Spleen (tissue), 11 donors: Measurements from ENCODE around the gene DNTT. TPM values are rescaled to one million over a fixed set of nuclear protein-coding genes. Genes with fewer than 3 reads are reported as not detected.

Source experiments
- DNase-seq: peaks from one replicate; pipeline ENCODE4 v3.0.0-alpha.2; 2020
- H3K27ac ChIP-seq, 8 donors: fragments of 200-600 bp; sonication (generic) in 7 of 8; 1 replicate in 4 of 8; 2 replicates in 4 of 8; pipeline versions ENCODE4 v1.5.0 to v1.8.0; 2016 to 2021; ENCODE audit warnings: inconsistent platforms in 4 of 8, mild to moderate bottlenecking in 4 of 8, moderate library complexity in 1 of 8
- H3K27me3 ChIP-seq, 7 donors: fragments of 200-600 bp; sonication (generic) in 6 of 7; replicated peaks in 1 of 7; 1 replicate in 4 of 7; 2 replicates in 3 of 7; pipeline versions ENCODE4 v1.5.0 to v1.8.0; 2016 to 2021; ENCODE audit warnings: inconsistent platforms in 3 of 7, mild to moderate bottlenecking in 1 of 7
- H3K36me3 ChIP-seq, 6 donors: fragments of 200-600 bp; sonication (generic) in 5 of 6; 1 replicate in 4 of 6; 2 replicates in 2 of 6; pipeline versions ENCODE4 v1.5.0 to v1.8.0; 2016 to 2021; ENCODE audit warnings: inconsistent platforms in 2 of 6
- H3K4me1 ChIP-seq, 6 donors: fragments of 200-600 bp; sonication (generic) in 5 of 6; 1 replicate in 3 of 6; 2 replicates in 3 of 6; pipeline versions ENCODE4 v1.5.0 to v1.8.0; 2016 to 2021; ENCODE audit warnings: inconsistent platforms in 3 of 6
- H3K4me3 ChIP-seq, 8 donors: fragments of 200-600 bp; sonication (generic) in 7 of 8; 1 replicate in 4 of 8; 2 replicates in 4 of 8; pipeline versions ENCODE4 v1.5.0 to v1.8.0; 2016 to 2021; ENCODE audit warnings: inconsistent platforms in 4 of 8, mild to moderate bottlenecking in 4 of 8, moderate library complexity in 2 of 8
- H3K9me3 ChIP-seq, 8 donors: fragments of 200-600 bp; sonication (generic) in 7 of 8; 1 replicate in 4 of 8; 2 replicates in 4 of 8; pipeline versions ENCODE4 v1.5.0 to v1.8.0; 2016 to 2021; ENCODE audit warnings: inconsistent platforms in 4 of 8
- CTCF ChIP-seq, 11 experiments: fragments of 200-600 bp in 7 of 11; fragments of 450-650 bp in 4 of 11; sonication (generic) in 4 of 11; IDR thresholded peaks in 8 of 11; conservative IDR thresholded peaks in 3 of 11; 1 replicate in 7 of 11; 2 replicates in 4 of 11; pipeline versions ENCODE4 v1.4.0 to v1.8.0; 2016 to 2021; ENCODE audit warnings: antibody characterized with exemption in 11 of 11, inconsistent platforms in 4 of 11, mild to moderate bottlenecking in 1 of 11
- POLR2A ChIP-seq, 3 donors: fragments of 450-650 bp; IDR thresholded peaks; one replicate each; pipeline ENCODE4 v1.5.1; 2017; ENCODE audit warnings: antibody characterized with exemption in 3 of 3, mild to moderate bottlenecking in 1 of 3
- POLR2AphosphoS5 ChIP-seq, 3 donors: sonication (generic); formaldehyde crosslinking; IDR thresholded peaks; one replicate each; pipeline ENCODE4 v1.5.1; 2017; ENCODE audit warnings: antibody characterized with exemption in 3 of 3
- WGBS, 5 donors: extraction: QIAGEN DNeasy Blood & Tissue Kit in 3 of 5; methylation state at CpG; one replicate each; pipeline versions ENCODE4 v1.1.5 to v1.1.7; 2013 to 2018; 5-methylcytosine and 5-hydroxymethylcytosine counted together
- intact Hi-C: fragments of 100-400 bp; cut with DNase I; formaldehyde crosslinking; loops from one replicate; pipeline ENCODE4 v1.15.0; 2023; ENCODE audit warnings: low total_unique reads
- polyA plus RNA-seq, 3 donors: library from polyadenylated mRNA; stranded (reverse); fragments of 200-250 nt; gene quantifications; one replicate each; pipeline ENCODE4 v1.2.1, GENCODE V29; 2013
- total RNA-seq, 7 donors: library from RNA; depleted of rRNA in 3 of 7; stranded (reverse); fragments of >200 nt in 3 of 7; fragmentation: NEBNext Ultra II Directional in 4 of 7; extraction: Animal tissue kit (Norgen Biotek cat#: 25700) in 4 of 7; gene quantifications; one replicate each; pipeline versions ENCODE4 v1.1.0 to v1.2.1, GENCODE V29; 2016 to 2021
- donor health status: healthy with polysubstance abuse.
- donor health status: DM: no; HTN: no; CAD: no; lungs with moderate emphysema.
- donor health status: DM: no; HTN: no; CAD: no.
- donor health status: Bipolar disorder and iron deficiency.
- donor health status: healthy.
- donor health status: DM: no; HTN: no; CAD: no.
- donor health status: DM: yes; HTN: yes; CAD: no.

Gene DNTT
- total and polyA plus RNA-seq, 10 donors, result 0.08 to 0.59 TPM; not detected in 8

- Histone ChIP-seq H3K9me3 (peaks cover 0 to 12% (median 10%) of the 10 kb centered on the region in 8 donors), H3K4me3 (no peak overlapping the region), H3K36me3 (no peaks in the 10 kb centered on the region), H3K27ac (no peak overlapping the region), H3K27me3 (no peaks in the 10 kb centered on the region), H3K4me1 (no peaks in the 10 kb centered on the region)
- DNase-seq, result no peak
- intact Hi-C loops, result no loop called here
- TF ChIP-seq CTCF (IDR thresholded peaks at IDR 0.05 in 8 of 11, conservative IDR thresholded peaks at IDR 0.05 in 3 of 11) (no peak), POLR2A (IDR thresholded peaks at IDR 0.05) (no peak), POLR2AphosphoS5 (IDR thresholded peaks at IDR 0.05) (no peak)
- 62 to 81% (median 76%) methylated on average over 5 of the region's 5 CpGs for WGBS, 5 donors
Measured at GRCh38 chr10:96341219-96342182, 37.3 kb downstream of the DNTT start.

GRCh38 chr10:96342402-96342801 is 38.2 kb downstream of the DNTT start:
- Histone ChIP-seq H3K27ac (no peak overlapping the region), H3K36me3 (no peaks in the 10 kb centered on the region), H3K27me3 (no peaks in the 10 kb centered on the region), H3K4me1 (no peaks in the 10 kb centered on the region), H3K9me3 (peaks cover 0 to 20% (median 12%) of the 10 kb centered on the region in 8 donors), H3K4me3 (no peak overlapping the region)
- WGBS, 5 donors, result 79 to 86% (median 82%) methylated on average over 4 of the region's 4 CpGs
- no peak for DNase-seq
- TF ChIP-seq POLR2AphosphoS5 (IDR thresholded peaks at IDR 0.05) (no peak), CTCF (IDR thresholded peaks at IDR 0.05 in 8 of 11, conservative IDR thresholded peaks at IDR 0.05 in 3 of 11) (no peak), POLR2A (IDR thresholded peaks at IDR 0.05) (no peak)
- intact Hi-C loops, result no loop called here

- no peaks in the 10 kb centered on the region for H3K4me1 ChIP-seq
- H3K36me3 ChIP-seq, result no peaks in the 10 kb centered on the region
- no peak for DNase-seq
- TF ChIP-seq POLR2A (IDR thresholded peaks at IDR 0.05) (no peak), POLR2AphosphoS5 (IDR thresholded peaks at IDR 0.05) (no peak), CTCF (IDR thresholded peaks at IDR 0.05 in 8 of 11, conservative IDR thresholded peaks at IDR 0.05 in 3 of 11) (no peak)
- H3K27me3 ChIP-seq, result no peaks in the 10 kb centered on the region
- intact Hi-C loops, result no loop called here
- H3K27ac ChIP-seq, result no peak overlapping the region
- WGBS, 5 donors, result 85 to 91% (median 89%) methylated on average over 4 of the region's 4 CpGs
- no peak overlapping the region for H3K4me3 ChIP-seq
- peaks cover 0 to 20% (median 12%) of the 10 kb centered on the region in 8 donors for H3K9me3 ChIP-seq
Measured at GRCh38 chr10:96344178-96344577, 39.9 kb downstream of the DNTT start.

GRCh38 chr10:96345222-96345621 is 41.0 kb downstream of the DNTT start:
- intact Hi-C loops, result no loop called here
- Histone ChIP-seq H3K4me3 (no peak overlapping the region), H3K36me3 (no peaks in the 10 kb centered on the region), H3K27ac (no peak overlapping the region), H3K27me3 (no peaks in the 10 kb centered on the region), H3K9me3 (peaks cover 0 to 20% (median 12%) of the 10 kb centered on the region in 8 donors), H3K4me1 (no peaks in the 10 kb centered on the region)
- TF ChIP-seq POLR2AphosphoS5 (IDR thresholded peaks at IDR 0.05), result no peak
- no peak for DNase-seq
- WGBS, 5 donors, result 18 to 38% (median 26%) methylated on average over 2 of the region's 2 CpGs
